Progenitor cell of endocrine pancreas (in vitro differentiated cells): ENCODE measurements around the gene HACD2. TPM values are rescaled to one million over a fixed set of nuclear protein-coding genes. Genes with fewer than 3 reads are reported as not detected.

Experiments
- DNase-seq: peaks from one replicate; pipeline ENCODE4 v3.0.0; 2021; ENCODE audit warnings: low spot score; ENCODE audit not compliant: unreplicated experiment
- H3K27ac Mint-ChIP-seq: 2 replicates; pipeline ENCODE4 v1.8.0; 2021; ENCODE audit warnings: mild to moderate bottlenecking, moderate library complexity, mixed read lengths
- H3K27me3 Mint-ChIP-seq: 2 replicates; pipeline ENCODE4 v1.8.0; 2021; ENCODE audit warnings: mixed read lengths
- H3K36me3 Mint-ChIP-seq: 2 replicates; pipeline ENCODE4 v1.8.0; 2022; ENCODE audit warnings: mixed read lengths; ENCODE audit not compliant: insufficient read depth
- H3K4me1 Mint-ChIP-seq: 2 replicates; pipeline ENCODE4 v1.8.0; 2021; ENCODE audit warnings: low read depth, mixed read lengths
- H3K4me3 Mint-ChIP-seq: 2 replicates; pipeline ENCODE4 v1.8.0; 2021; ENCODE audit warnings: low read depth, mild to moderate bottlenecking, moderate library complexity, mixed read lengths
- H3K9me3 Mint-ChIP-seq: 2 replicates; pipeline ENCODE4 v1.8.0; 2021; ENCODE audit warnings: low read depth, mixed read lengths
- total RNA-seq: library from RNA; stranded (reverse); gene quantifications from 2 replicates; pipeline ENCODE4 v1.2.1, GENCODE V29; 2021
- TF ChIP-seq, protein P1 (sequence below): fragments of 200-600 bp; sonication (generic); IDR thresholded peaks from one replicate; pipeline ENCODE4 v1.5.0; 2021; ENCODE audit warnings: antibody characterized with exemption, mild to moderate bottlenecking; ENCODE audit not compliant: unreplicated experiment

The HACD2 gene
- total RNA-seq, 1 donor from 2014 or later: 57.6 TPM

DNA sequence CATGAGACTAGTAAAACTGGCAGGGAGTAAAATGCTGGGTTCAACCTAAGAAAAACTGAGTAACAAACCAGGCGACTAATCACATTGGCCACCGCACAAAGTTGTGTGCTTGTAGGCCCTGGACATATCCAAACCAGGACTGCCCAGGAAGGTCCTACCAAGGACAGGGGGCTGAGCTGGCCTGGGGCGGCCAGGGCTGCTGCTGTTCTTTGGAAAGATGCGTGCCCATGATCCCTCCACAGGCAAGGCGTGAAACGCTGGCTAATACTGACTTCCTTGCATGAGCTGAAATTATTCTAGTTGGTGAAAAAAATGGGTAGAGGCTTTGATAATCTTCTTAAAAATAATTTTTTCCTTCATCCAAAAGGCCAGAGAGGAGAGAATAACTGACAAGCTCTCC, 79.0 kb downstream of the HACD2 start:
- Mint-ChIP-seq H3K36me3 (peaks cover 15% of the 10 kb centered on the region), H3K4me1 (no peaks in the 10 kb centered on the region), H3K9me3 (no peaks in the 10 kb centered on the region), H3K27me3 (no peaks in the 10 kb centered on the region), H3K4me3 (no peak overlapping the region), H3K27ac (no peak overlapping the region)
- TF ChIP-seq, protein P1, sequence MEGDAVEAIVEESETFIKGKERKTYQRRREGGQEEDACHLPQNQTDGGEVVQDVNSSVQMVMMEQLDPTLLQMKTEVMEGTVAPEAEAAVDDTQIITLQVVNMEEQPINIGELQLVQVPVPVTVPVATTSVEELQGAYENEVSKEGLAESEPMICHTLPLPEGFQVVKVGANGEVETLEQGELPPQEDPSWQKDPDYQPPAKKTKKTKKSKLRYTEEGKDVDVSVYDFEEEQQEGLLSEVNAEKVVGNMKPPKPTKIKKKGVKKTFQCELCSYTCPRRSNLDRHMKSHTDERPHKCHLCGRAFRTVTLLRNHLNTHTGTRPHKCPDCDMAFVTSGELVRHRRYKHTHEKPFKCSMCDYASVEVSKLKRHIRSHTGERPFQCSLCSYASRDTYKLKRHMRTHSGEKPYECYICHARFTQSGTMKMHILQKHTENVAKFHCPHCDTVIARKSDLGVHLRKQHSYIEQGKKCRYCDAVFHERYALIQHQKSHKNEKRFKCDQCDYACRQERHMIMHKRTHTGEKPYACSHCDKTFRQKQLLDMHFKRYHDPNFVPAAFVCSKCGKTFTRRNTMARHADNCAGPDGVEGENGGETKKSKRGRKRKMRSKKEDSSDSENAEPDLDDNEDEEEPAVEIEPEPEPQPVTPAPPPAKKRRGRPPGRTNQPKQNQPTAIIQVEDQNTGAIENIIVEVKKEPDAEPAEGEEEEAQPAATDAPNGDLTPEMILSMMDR: no peak
- DNase-seq: no peak

DNA sequence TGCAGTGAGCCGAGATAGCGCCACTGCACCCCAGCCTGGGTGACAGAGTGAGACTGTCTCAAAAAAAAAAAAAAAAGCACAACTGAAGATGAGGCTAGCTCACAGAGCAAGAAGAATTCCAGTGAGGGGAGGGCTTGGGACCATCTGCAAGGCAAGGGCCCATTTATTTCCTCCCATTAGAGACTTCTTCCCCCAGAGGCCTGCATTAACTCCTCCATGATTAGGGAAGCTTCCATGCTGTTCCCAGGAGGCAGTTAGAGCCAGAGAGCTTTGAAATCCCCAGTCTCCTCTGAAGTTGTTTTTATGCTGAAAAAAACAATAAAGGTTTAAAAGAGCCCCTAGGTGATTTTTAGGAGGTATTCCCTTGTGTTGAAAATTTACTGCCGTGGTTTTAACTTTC, 81.7 kb downstream of the HACD2 start:
- no peak for DNase-seq
- Mint-ChIP-seq H3K27ac (no peak overlapping the region), H3K27me3 (no peaks in the 10 kb centered on the region), H3K4me1 (no peaks in the 10 kb centered on the region), H3K4me3 (no peak overlapping the region), H3K9me3 (no peaks in the 10 kb centered on the region), H3K36me3 (peaks cover 16% of the 10 kb centered on the region)
- TF ChIP-seq, protein P1: no peak

DNA sequence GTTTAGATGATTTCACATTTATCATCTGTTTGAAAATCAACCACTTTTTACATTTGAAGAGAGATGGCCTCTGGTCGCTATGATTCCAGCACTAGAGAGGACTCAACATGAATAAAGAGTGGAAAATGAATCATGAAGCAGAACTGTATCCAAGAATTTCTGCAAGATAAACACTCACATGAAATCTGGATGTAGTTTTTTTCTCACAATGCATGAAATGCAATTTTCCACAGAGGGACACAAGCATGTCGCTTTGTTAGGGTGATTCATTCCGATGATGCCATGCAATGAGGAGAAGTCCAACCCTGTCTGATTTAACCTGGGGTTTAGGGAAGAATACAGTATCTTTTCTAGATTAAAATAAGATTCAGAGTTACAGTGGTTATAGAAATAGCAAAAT, 85.5 kb downstream of the HACD2 start:
- Mint-ChIP-seq H3K27ac (no peak overlapping the region), H3K9me3 (no peaks in the 10 kb centered on the region), H3K36me3 (peaks cover 11% of the 10 kb centered on the region), H3K4me3 (no peak overlapping the region), H3K27me3 (no peaks in the 10 kb centered on the region), H3K4me1 (no peaks in the 10 kb centered on the region)
- TF ChIP-seq, protein P1: no peak
- no peak for DNase-seq

DNA sequence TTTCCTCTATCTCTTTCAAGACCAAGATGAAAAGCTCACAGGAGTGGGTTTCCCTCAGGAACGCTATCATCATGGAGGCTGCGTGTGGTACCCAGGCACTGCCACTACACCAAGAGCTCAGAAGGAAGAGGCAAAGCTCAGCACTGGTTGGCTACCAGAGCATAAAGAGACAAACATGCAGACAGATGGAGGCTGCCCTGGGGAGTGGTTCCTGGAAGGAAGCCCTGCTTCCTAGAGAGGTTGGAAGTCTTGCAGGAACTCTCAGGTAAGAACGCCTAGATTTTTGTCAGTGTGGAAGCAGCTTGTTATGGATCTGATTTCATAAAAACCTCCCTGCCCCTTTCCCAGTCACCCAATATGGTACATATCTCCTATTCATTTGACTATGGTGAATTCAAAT, 86.1 kb downstream of the HACD2 start:
- Mint-ChIP-seq H3K27me3 (no peaks in the 10 kb centered on the region), H3K36me3 (peaks cover 14% of the 10 kb centered on the region), H3K4me1 (no peaks in the 10 kb centered on the region), H3K4me3 (no peak overlapping the region), H3K27ac (no peak overlapping the region), H3K9me3 (no peaks in the 10 kb centered on the region)
- no peak for DNase-seq
- TF ChIP-seq, protein P1: no peak

DNA sequence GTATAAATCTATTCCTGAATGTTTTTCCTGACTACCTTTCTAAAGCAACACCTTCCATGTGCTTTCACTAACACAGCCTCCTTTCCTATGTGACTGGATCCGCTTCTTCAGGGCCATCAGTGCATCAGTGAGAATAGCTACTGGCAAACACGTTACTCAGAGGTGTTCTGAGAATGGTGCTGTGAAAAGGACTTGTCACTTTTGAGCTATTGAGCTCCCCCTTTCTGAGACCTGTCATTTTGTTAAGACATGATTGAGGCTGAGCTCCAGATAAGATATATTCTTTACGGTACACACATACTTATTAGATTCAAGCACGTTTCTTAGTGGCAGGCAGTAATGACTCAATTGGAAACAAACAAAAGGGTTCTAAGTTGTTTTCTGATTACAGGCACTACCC, 90.9 kb downstream of the HACD2 start:
- no peak for DNase-seq
- H3K4me3 Mint-ChIP-seq: no peak overlapping the region
- no peaks in the 10 kb centered on the region for H3K27me3 Mint-ChIP-seq
- TF ChIP-seq, protein P1: no peak
- no peaks in the 10 kb centered on the region for H3K9me3 Mint-ChIP-seq
- no peak overlapping the region for H3K27ac Mint-ChIP-seq
- H3K36me3 Mint-ChIP-seq: peaks cover 15% of the 10 kb centered on the region
- H3K4me1 Mint-ChIP-seq: peaks cover 1% of the 10 kb centered on the region
